Measurements from ENCODE around the gene OR4X2.
"Not testable (repeated sequence)": the region's sequence is repeated elsewhere in the genome, so short reads cannot be mapped to it uniquely, and the experiment has no call there.

Gene OR4X2

GRCh38 chr11:48244804-48245203 is at the start of gene OR4X2:
TSS of gene OR4X2 (plus strand) at chr11:48245104. CDS start at chr11:48245104, 0 bp downstream.
- no peak for DNase-seq

- DNase-seq, result no peak
Observed at GRCh38 chr11:48207881-48208280, 37.0 kb upstream of the OR4X2 start.

GRCh38 chr11:48210052-48210451 is 34.9 kb upstream of the OR4X2 start:
- no peak for DNase-seq

- no peak for DNase-seq
Observed at GRCh38 chr11:48216510-48216909, 28.4 kb upstream of the OR4X2 start, which contains the start of gene OR4B1. TSS of gene OR4B1 (plus strand) at chr11:48216810. CDS start at chr11:48216810, 0 bp downstream.

- DNase-seq, result no peak
Observed at GRCh38 chr11:48228761-48229160, 16.1 kb upstream of the OR4X2 start.

GRCh38 chr11:48230057-48230456 is 14.8 kb upstream of the OR4X2 start:
- not testable (repeated sequence) for DNase-seq

- DNase-seq, result no peak
Observed at GRCh38 chr11:48237727-48238126, 7.2 kb upstream of the OR4X2 start.

- DNase-seq, result no peak
Observed at GRCh38 chr11:48242501-48242900, 2.4 kb upstream of the OR4X2 start.

GRCh38 chr11:48248902-48249301 is 4.0 kb downstream of the OR4X2 start:
- no peak for DNase-seq

GRCh38 chr11:48261600-48261999 is 16.7 kb downstream of the OR4X2 start:
- DNase-seq, result no peak

GRCh38 chr11:48263423-48263911 is 18.6 kb downstream of the OR4X2 start, which contains the start of gene OR4X1:
TSS of gene OR4X1 (plus strand) at chr11:48263861. CDS start at chr11:48263861, 0 bp downstream.
- DNase-seq, result no peak

GRCh38 chr11:48270621-48271020 is 25.7 kb downstream of the OR4X2 start:
- DNase-seq, result no peak

GRCh38 chr11:48272606-48273005 is 27.7 kb downstream of the OR4X2 start:
- DNase-seq, result no peak
